ENCODE results near the gene DOCK10. TPM values are rescaled to one million over a fixed set of nuclear protein-coding genes. Genes with fewer than 3 reads are reported as not detected.

Gene DOCK10
- total RNA-seq, 4 donors from 2014 or later, result 3.8 to 33.2 (median 12.3) TPM

- Histone ChIP-seq H3K36me3 (no peaks in the 10 kb centered on the region), H3K27ac (no peak overlapping the region), H3K9me3 (no peaks in the 10 kb centered on the region), H3K27me3 (no peaks in the 10 kb centered on the region), H3K4me1 (no peaks in the 10 kb centered on the region), H3K4me3 (no peak overlapping the region)
- intact Hi-C loops (cut with DNase I; ENCODE audit: low total_unique reads), result no loop called here
- no peak for DNase-seq
- TF ChIP-seq POLR2A (IDR thresholded peaks at IDR 0.05), result no peak
- TF ChIP-seq CTCF (IDR thresholded peaks at IDR 0.05), result no peak
Observed at GRCh38 chr2:225008179-225008856, 34.0 kb downstream of the DOCK10 start.

- intact Hi-C loops (cut with DNase I; ENCODE audit: low total_unique reads), result no loop called here
- no peak for DNase-seq
- Histone ChIP-seq H3K4me1 (no peaks in the 10 kb centered on the region), H3K4me3 (no peak overlapping the region), H3K36me3 (no peaks in the 10 kb centered on the region), H3K27me3 (no peaks in the 10 kb centered on the region), H3K27ac (no peak overlapping the region), H3K9me3 (no peaks in the 10 kb centered on the region)
- TF ChIP-seq CTCF (IDR thresholded peaks at IDR 0.05), result no peak
- TF ChIP-seq POLR2A (IDR thresholded peaks at IDR 0.05), result no peak
Observed at GRCh38 chr2:225006730-225007129, 35.5 kb downstream of the DOCK10 start.

GRCh38 chr2:225004597-225004996 lies 37.7 kb downstream of the DOCK10 start:
- Histone ChIP-seq H3K27ac (no peak overlapping the region), H3K9me3 (no peaks in the 10 kb centered on the region), H3K36me3 (no peaks in the 10 kb centered on the region), H3K4me1 (no peaks in the 10 kb centered on the region), H3K27me3 (no peaks in the 10 kb centered on the region), H3K4me3 (no peak overlapping the region)
- no peak for TF ChIP-seq CTCF (IDR thresholded peaks at IDR 0.05)
- no peak for TF ChIP-seq POLR2A (IDR thresholded peaks at IDR 0.05)
- intact Hi-C loops (cut with DNase I; ENCODE audit: low total_unique reads), result no loop called here
- no peak for DNase-seq

GRCh38 chr2:225002656-225003045 lies 39.6 kb downstream of the DOCK10 start:
- no peaks in the 10 kb centered on the region for H3K27me3 ChIP-seq
- no peaks in the 10 kb centered on the region for H3K4me1 ChIP-seq
- no peak overlapping the region for H3K4me3 ChIP-seq
- no peak overlapping the region for H3K27ac ChIP-seq
- TF ChIP-seq CTCF (IDR thresholded peaks at IDR 0.05) (no peak), POLR2A (IDR thresholded peaks at IDR 0.05) (no peak)
- no peaks in the 10 kb centered on the region for H3K36me3 ChIP-seq
- no peak for DNase-seq
- intact Hi-C loops (cut with DNase I; ENCODE audit: low total_unique reads), result no loop called here
- no peaks in the 10 kb centered on the region for H3K9me3 ChIP-seq

- no peak overlapping the region for H3K4me3 ChIP-seq
- intact Hi-C loops (cut with DNase I; ENCODE audit: low total_unique reads), result no loop called here
- no peaks in the 10 kb centered on the region for H3K9me3 ChIP-seq
- H3K27me3 ChIP-seq, result no peaks in the 10 kb centered on the region
- no peaks in the 10 kb centered on the region for H3K36me3 ChIP-seq
- no peak overlapping the region for H3K27ac ChIP-seq
- DNase-seq, result peak in 1 of 2 donors; percentile 25
- TF ChIP-seq POLR2A (IDR thresholded peaks at IDR 0.05) (no peak), CTCF (IDR thresholded peaks at IDR 0.05) (peak; percentile 30 to 54 (median 34))
- no peaks in the 10 kb centered on the region for H3K4me1 ChIP-seq
Observed at GRCh38 chr2:225002039-225002655, 40.1 kb downstream of the DOCK10 start.

All from uterus (tissue), 4 donors.